SK-N-MC (cell line): ENCODE data around the gene MRPL9.

Source experiments
- EZH2 ChIP-seq: fragments of 200-600 bp; sonication (generic); IDR thresholded peaks from one replicate; pipeline ENCODE4 v1.6.1; 2017; ENCODE audit warnings: antibody characterized with exemption
- POLR2AphosphoS5 ChIP-seq: IDR thresholded peaks from 2 replicates; pipeline ENCODE4 v1.6.1; 2012; ENCODE audit warnings: mild to moderate bottlenecking, low read depth, low read length, borderline replicate concordance

DNA sequence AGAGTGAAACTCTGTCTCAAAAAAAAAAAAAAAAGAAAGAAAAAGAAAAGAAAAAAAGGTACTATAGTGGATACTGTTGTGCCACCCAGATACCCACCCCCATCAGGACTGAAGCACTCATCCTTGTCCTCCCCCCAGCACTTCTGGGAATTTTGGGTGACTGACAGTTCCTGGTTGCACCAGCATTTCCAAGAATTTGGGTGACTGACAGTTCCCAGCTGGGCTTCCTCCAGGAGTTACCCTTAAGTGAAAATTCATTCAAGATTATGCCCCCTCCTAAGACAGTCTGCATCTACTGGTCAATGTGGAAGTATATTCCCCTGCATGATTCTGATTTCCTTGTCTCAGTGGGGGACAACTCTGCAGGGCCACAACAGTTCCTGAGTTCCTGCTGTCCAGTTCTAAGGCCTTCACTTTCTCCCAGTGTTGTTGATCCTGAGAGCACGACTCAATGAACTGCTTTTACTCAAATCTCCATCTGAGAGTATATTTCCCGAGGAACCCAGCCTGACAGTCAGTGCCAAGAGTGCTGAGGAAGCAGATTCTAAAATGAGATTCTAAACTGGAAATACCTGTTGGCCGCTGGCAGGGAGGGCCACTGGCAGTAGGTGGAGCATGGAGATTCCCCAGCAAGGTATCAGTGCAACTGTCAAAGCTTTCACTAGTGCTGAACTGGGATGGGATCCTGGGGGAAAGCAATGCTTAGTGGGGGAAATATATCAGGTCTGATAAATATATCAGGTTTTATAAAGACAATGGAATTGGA, 23.5 kb downstream of the MRPL9 start:
- TF ChIP-seq POLR2AphosphoS5 (no peak), EZH2 (no peak)
